Measurements from ENCODE around the gene AQP9.

The AQP9 gene

GRCh38 chr15:58139989-58140522 lies 1.9 kb downstream of the AQP9 start:
- DNase-seq (ENCODE audit: low read depth in 2 of 2): no peak

- no peak for DNase-seq (ENCODE audit: low read depth in 2 of 2)
Observed at GRCh38 chr15:58141894-58142293, 3.7 kb downstream of the AQP9 start.

- no peak for DNase-seq (ENCODE audit: low read depth in 2 of 2)
Observed at GRCh38 chr15:58142827-58143461, 4.8 kb downstream of the AQP9 start.

GRCh38 chr15:58145606-58146005 lies 7.4 kb downstream of the AQP9 start:
- DNase-seq (ENCODE audit: low read depth in 2 of 2): no peak

GRCh38 chr15:58146211-58146610 lies 8.0 kb downstream of the AQP9 start:
- no peak for DNase-seq (ENCODE audit: low read depth in 2 of 2)

GRCh38 chr15:58146749-58147148 lies 8.6 kb downstream of the AQP9 start:
- no peak for DNase-seq (ENCODE audit: low read depth in 2 of 2)

- DNase-seq (ENCODE audit: low read depth in 2 of 2): no peak
Observed at GRCh38 chr15:58147171-58147611, 9.0 kb downstream of the AQP9 start.

- no peak for DNase-seq (ENCODE audit: low read depth in 2 of 2)
Observed at GRCh38 chr15:58148120-58148519, 9.9 kb downstream of the AQP9 start.

- no peak for DNase-seq (ENCODE audit: low read depth in 2 of 2)
Observed at GRCh38 chr15:58148633-58149445, 10.7 kb downstream of the AQP9 start.

- no peak for DNase-seq (ENCODE audit: low read depth in 2 of 2)
Observed at GRCh38 chr15:58154769-58155168, 16.6 kb downstream of the AQP9 start.

GRCh38 chr15:58159827-58160386 lies 21.7 kb downstream of the AQP9 start:
- no peak for DNase-seq (ENCODE audit: low read depth in 2 of 2)

GRCh38 chr15:58161436-58161930 lies 23.3 kb downstream of the AQP9 start:
- no peak for DNase-seq (ENCODE audit: low read depth in 2 of 2)

GRCh38 chr15:58163985-58164384 lies 25.8 kb downstream of the AQP9 start:
- no peak for DNase-seq (ENCODE audit: low read depth in 2 of 2)

GRCh38 chr15:58164926-58165325 lies 26.7 kb downstream of the AQP9 start:
- no peak for DNase-seq (ENCODE audit: low read depth in 2 of 2)

GRCh38 chr15:58165661-58166060 lies 27.5 kb downstream of the AQP9 start:
- no peak for DNase-seq (ENCODE audit: low read depth in 2 of 2)

GRCh38 chr15:58167095-58167691 lies 29.0 kb downstream of the AQP9 start:
- DNase-seq (ENCODE audit: low read depth in 2 of 2): no peak

GRCh38 chr15:58169934-58170333 lies 31.8 kb downstream of the AQP9 start:
- DNase-seq (ENCODE audit: low read depth in 2 of 2): no peak

- DNase-seq (ENCODE audit: low read depth in 2 of 2): no peak
Observed at GRCh38 chr15:58171476-58172061, 33.4 kb downstream of the AQP9 start.

GRCh38 chr15:58174709-58175108 lies 36.5 kb downstream of the AQP9 start:
- DNase-seq (ENCODE audit: low read depth in 2 of 2): no peak

GRCh38 chr15:58175955-58176354 lies 37.8 kb downstream of the AQP9 start:
- no peak for DNase-seq (ENCODE audit: low read depth in 2 of 2)

GRCh38 chr15:58178668-58179067 lies 40.5 kb downstream of the AQP9 start:
- DNase-seq (ENCODE audit: low read depth in 2 of 2): no peak

GRCh38 chr15:58179206-58179605 lies 41.0 kb downstream of the AQP9 start:
- DNase-seq (ENCODE audit: low read depth in 2 of 2): no peak
